Measurements from ENCODE around the gene PRDM7. TPM values are rescaled to one million over a fixed set of nuclear protein-coding genes. Genes with fewer than 3 reads are reported as not detected.

Gene PRDM7
- total and polyA plus RNA-seq, 2 of the 8 experiments (the other 6 are each of a cell fraction or from before 2014, with no cell fraction given), result 0.02 TPM; not detected in 1

DNA sequence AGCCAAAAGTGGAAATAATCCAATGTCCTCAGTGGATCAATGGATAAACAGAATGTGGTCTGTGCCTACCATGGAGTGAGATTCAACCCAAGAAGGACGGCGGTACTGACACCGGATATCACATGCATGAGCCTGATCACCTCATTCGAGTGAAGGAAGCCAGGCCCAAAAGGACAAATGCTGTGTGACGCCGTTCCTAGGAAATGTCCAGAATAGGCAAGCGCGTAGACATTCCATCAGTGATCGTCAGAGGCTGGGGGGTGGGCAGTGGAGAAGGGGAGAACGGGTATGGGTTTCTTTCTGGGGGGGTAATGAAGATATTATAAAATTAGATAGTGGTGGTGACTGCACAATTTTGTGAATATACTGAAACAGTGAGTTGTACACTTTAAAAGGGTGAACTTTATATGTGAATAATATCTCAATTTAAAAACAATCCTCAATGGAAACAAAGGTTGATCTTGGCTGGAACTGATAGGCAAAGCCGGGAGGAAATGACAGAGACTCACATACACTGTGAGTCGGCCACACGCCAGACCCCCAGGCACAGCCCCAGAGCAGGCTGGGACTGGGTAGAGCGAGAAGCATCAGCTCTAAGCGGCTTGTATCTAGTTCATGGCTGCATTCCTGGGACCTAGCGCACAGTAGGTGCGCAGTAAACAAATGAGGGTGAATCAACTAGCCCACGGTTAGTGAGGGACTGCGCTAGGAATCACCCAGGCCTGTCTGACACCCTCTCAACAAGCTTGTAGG is 61.4 kb downstream of the PRDM7 start:
- Histone ChIP-seq H3K18ac (ENCODE audit: extremely low read depth, low read length) (no peak overlapping the region), H3K4me3 (ENCODE audit: extremely low read depth in 1 of 4, insufficient read depth in 2 of 4, low read depth in 3 of 4, low read length in 4 of 4) (no peak overlapping the region), H3K23ac (ENCODE audit: insufficient read length) (no peak overlapping the region), H2AK5ac (ENCODE audit: low read depth, low read length) (no peak overlapping the region), H4K8ac (ENCODE audit: extremely low read depth, insufficient read depth, low read length) (no peak overlapping the region), H3K79me1 (ENCODE audit: low read depth, low read length) (peaks cover 8% of the 10 kb centered on the region; the same call in 1 of the 2 replicates), H3K14ac (ENCODE audit: insufficient read length) (no peak overlapping the region), H3K9ac (replicated peaks in 1 of 4; ENCODE audit: extremely low read depth in 1 of 4, low read depth in 3 of 4, low read length in 3 of 4) (no peak overlapping the region), H3K4ac (replicated peaks; ENCODE audit: insufficient read length, low read depth, low read length) (no peak overlapping the region), H3K56ac (replicated peaks; ENCODE audit: insufficient read length, low read depth, low read length) (no peak overlapping the region), H2BK15ac (ENCODE audit: low read length) (no peak overlapping the region), H3K4me2 (ENCODE audit: insufficient read depth in 1 of 2, low read depth in 2 of 2, low read length in 2 of 2) (no peak overlapping the region), H3K27ac (ENCODE audit: low read depth, low read length) (no peak overlapping the region), H3K9me3 (ENCODE audit: insufficient read depth in 2 of 2, low read depth in 1 of 2, low read length in 1 of 2) (no peaks in the 10 kb centered on the region), H2BK5ac (ENCODE audit: low read depth, low read length) (no peak overlapping the region), H2BK20ac (ENCODE audit: low read length) (no peak overlapping the region), H2AFZ (ENCODE audit: low read length) (no peak overlapping the region), H3K36me3 (ENCODE audit: control insufficient read depth in 2 of 4, insufficient read depth in 4 of 4, low read length in 3 of 4) (peaks cover 0 to 6% (median 3%) of the 10 kb centered on the region in 4 experiments; a peak in 3 of 8 replicates), H3K23me2 (ENCODE audit: low read depth, low read length) (peaks cover 6% of the 10 kb centered on the region; the same call in 1 of the 2 replicates), H4K20me1 (replicated peaks in 1 of 2; ENCODE audit: control insufficient read depth in 1 of 2, insufficient read depth in 2 of 2, low read length in 2 of 2) (peaks cover 8 to 31% of the 10 kb centered on the region in 2 experiments), H2BK120ac (replicated peaks; ENCODE audit: low read depth, low read length) (no peak overlapping the region), H3K79me2 (ENCODE audit: control insufficient read depth in 1 of 2, insufficient read depth in 2 of 2, low read length in 2 of 2) (peaks cover 0 to 12% of the 10 kb centered on the region in 2 experiments; a peak in 2 of 4 replicates), H4K91ac (replicated peaks; ENCODE audit: insufficient read length, low read length) (no peak overlapping the region), H3K4me1 (replicated peaks in 1 of 4; ENCODE audit: control insufficient read depth in 3 of 4, insufficient read depth in 4 of 4, low read length in 3 of 4) (peaks cover 3 to 8% (median 6%) of the 10 kb centered on the region in 4 experiments; a peak in 6 of 7 replicates), H3K27me3 (replicated peaks in 1 of 4; ENCODE audit: control insufficient read depth in 3 of 4, extremely low read depth in 1 of 4, insufficient read depth in 3 of 4, low read length in 3 of 4) (no peaks in the 10 kb centered on the region; a peak in 2 of 7 replicates), H4K5ac (ENCODE audit: insufficient read length, low read depth, low read length) (no peak overlapping the region), H2BK12ac (ENCODE audit: low read depth, low read length) (no peak overlapping the region)
- CTCF ChIA-PET (ENCODE audit: partially characterized antibody), result no interaction called here
- no peak for FAIRE-seq
- WGBS, 2 experiments (ENCODE audit: extremely low coverage in 1 of 2, insufficient coverage in 1 of 2, insufficient read length in 1 of 2, insufficient replicate concordance in 2 of 2, low coverage in 1 of 2, low lambda C conversion rate in 2 of 2, missing lambda C conversion rate in 1 of 2), result 92% methylated on average over 19 of the region's 19 CpGs; no CpG with 5 or more reads in 1 of the 2 experiments
- TF ChIP-seq RAD21 (IDR thresholded peaks at IDR 0.05 in 1 of 2, conservative IDR thresholded peaks at IDR 0.05 in 1 of 2; ENCODE audit: low read depth in 2 of 2, low read length in 2 of 2) (no peak), KDM5A (IDR thresholded peaks at IDR 0.05; ENCODE audit: low read length) (no peak), ZNF274 (IDR thresholded peaks at IDR 0.05; ENCODE audit: borderline replicate concordance, extremely low read depth, low read length) (no peak), TBP (IDR thresholded peaks at IDR 0.05; ENCODE audit: low read depth, low read length) (no peak)
- TF ChIP-seq, protein P1, sequence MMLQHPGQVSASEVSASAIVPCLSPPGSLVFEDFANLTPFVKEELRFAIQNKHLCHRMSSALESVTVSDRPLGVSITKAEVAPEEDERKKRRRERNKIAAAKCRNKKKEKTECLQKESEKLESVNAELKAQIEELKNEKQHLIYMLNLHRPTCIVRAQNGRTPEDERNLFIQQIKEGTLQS (IDR thresholded peaks at IDR 0.05; ENCODE audit: insufficient read depth, low read depth, low read length), result no peak
- DNase-seq (ENCODE audit: low read depth in 1 of 2, low spot score in 2 of 2), result no peak
- POLR2A ChIA-PET (ENCODE audit: partially characterized antibody), result interaction anchor here (2.4 to 12.1 kb wide), 2 partner anchors 10 to 16 kb away, joined by 17 to 81 read pairs; no protein-coding TSS in a partner anchor

All from H1 (cell line).